Measurements from ENCODE around the gene TMPRSS4.
"Not testable (repeated sequence)": the region's sequence is repeated elsewhere in the genome, so short reads cannot be mapped to it uniquely, and the experiment has no call there.

Gene TMPRSS4

DNA sequence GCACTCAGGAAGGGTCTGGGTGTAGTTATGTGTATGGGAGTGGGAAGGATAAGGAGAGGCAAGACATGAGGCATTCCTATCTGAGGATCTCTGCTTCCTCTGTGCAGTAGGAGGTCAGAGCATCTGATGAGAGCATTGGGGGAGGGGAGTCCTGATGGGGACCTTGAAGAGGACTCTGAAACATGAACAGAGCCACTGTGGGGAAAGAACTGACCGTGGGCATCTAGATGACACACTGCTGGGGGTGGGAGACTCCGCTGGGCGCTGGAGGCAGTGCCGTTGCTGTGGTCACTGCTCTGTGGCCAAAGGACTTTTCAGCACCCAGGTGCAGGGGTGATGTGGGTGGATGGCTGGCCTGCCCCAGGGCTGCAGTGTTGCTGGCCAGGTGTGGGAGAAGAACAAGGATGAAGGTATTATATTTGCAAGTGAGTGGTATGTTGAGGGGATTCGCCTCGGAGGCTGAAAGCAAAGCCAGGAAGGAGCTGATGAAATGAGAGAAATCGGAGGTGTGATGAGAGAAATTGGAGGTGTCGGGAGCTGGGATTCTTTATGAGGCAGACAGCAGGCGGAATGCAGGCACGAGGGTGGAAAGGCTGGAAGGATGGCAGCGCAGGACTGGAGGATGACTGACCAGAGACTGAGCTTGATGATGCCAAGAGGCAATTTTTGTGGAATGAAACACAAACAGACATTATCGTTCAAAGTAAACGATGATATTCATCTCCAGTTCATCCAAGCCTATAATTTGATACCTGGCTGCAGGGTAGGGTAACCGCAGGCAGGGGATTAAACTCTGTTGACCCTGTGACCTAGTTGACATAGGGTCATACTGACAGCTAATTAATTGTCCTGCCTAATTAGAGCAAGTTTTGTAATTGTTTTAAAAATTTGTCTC is 19.4 kb upstream of the TMPRSS4 start:
- DNase-seq, result no peak

DNA sequence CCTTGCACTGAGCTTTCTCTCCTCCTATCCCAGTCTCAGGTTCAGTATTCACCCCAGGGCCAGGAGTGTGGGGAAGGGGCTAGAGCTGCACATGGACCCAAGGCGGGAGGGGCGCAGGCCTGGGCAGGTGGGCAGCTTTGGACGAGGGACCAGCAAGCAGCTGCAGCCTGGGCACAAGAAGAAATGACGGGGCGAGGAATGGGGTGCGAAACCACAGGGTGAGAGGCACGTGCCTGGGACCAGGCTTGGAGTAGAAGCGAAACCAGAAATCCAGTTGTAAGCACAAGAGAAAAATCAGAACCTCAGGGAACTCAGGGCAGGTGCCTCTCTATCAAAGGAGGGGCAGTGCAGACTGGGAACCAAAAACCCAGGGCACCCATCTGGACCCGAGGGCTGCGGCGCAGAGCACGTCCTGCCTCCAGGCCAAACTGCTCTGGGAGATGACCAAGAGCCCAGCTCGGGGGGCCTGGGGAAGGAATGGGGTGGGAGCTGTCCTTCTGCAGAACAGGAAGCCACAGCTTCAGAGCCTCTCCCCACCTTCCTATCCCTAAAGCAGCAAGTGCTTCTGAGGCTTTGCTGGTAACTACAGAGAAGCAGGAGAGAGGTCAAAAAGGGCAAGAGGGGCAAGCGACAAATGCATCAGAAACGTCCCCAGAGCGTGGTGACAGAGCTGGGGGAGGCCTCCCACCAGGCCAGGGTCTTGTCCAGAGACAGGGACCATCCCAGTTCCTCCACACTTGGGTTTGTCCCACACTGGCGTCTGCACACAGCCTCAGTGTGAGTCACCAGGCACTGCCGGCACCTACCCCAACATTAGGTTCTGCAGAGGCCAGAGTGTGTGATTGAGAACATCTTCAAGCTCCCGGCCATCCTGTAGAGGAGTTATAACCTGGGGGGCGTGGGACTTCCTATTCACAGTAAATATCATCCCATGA is 18.3 kb upstream of the TMPRSS4 start:
- DNase-seq, result no peak

- no peak for DNase-seq
Measured at GRCh38 chr11:118059246-118059940, 17.5 kb upstream of the TMPRSS4 start.

- DNase-seq, result no peak
Measured at GRCh38 chr11:118060081-118060661, 16.7 kb upstream of the TMPRSS4 start.

DNA sequence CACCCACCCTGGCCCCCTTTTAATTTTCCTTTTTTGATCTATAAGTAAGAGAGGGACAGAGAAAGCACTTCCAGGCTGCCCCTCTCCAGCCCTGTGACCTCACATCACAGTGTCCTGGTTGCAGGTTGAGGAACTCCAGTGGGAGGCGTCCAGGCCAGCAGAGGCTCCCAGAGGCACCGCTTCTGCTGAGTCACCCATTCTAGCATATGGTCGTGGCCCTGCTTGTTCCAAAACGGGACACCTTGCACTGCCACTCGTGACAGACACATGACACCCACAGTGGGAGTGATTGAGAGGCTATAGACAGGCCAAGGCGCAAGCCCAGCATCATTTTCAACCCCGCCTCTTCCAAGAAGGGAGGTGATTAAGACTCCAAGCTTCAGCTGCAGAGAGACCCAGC is 16.0 kb upstream of the TMPRSS4 start:
- no peak for DNase-seq

GRCh38 chr11:118061586-118062125 is 15.2 kb upstream of the TMPRSS4 start:
- DNase-seq, result no peak

- DNase-seq, result not testable (repeated sequence)
Measured at GRCh38 chr11:118062181-118062580, 14.7 kb upstream of the TMPRSS4 start.

DNA sequence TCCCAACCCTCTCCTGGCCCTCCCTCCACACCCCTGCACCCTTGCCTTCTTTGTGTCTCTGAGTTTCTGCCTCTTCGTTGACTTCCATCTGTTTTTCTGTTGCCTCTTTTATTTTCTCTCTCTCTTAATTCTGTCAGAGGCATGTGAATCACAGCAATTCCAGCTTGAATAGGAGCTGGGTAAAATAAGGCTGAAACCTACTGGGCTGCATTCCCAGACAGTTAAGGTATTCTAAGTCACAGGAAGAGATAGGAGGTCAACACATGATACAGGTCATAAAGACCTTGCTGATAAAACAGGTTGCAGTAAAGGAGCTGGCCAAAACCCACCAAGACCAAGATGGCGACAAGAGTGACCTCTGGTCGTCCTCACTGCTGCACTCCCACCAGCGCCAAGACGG is 14.2 kb upstream of the TMPRSS4 start:
- DNase-seq, result not testable (repeated sequence)

DNA sequence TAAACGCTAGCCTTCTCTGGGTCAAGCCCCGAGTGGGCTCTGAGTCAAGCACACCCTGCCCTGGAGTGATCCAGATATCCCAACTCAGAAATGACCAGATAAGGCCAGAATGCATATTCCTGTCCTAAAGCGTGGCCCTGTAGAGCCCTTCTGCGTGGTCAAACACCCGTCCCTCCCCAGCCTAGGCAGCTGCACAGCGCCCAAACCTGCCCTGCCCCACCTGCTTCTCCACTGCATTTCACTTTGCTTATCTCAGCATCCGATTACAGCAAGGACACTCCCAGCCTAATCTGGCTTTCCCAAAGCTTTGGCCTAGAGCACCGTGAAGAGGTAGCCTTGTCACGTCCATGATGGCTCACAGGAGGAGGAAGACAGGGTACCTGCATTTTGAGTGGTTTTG is 11.9 kb upstream of the TMPRSS4 start:
- no peak for DNase-seq

DNA sequence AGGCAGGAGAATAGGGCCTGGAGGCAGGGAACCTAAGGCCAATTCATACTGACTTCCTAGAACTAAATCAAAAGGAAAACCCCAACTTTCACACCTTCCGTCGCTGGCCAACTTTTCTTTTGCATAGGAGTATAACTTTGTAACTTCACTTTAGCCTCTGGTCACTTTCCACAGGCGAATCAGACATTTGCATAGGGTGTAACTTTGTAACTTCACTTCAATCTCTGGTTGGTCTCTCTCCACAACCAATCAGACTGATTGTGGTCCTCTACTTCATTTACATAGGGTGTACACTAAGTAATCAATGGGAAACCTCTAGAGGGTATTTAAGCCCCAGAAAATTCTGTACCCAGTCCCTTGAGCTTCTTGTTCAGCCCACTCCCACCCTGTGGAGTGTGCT is 11.5 kb upstream of the TMPRSS4 start:
- DNase-seq, result no peak

DNA sequence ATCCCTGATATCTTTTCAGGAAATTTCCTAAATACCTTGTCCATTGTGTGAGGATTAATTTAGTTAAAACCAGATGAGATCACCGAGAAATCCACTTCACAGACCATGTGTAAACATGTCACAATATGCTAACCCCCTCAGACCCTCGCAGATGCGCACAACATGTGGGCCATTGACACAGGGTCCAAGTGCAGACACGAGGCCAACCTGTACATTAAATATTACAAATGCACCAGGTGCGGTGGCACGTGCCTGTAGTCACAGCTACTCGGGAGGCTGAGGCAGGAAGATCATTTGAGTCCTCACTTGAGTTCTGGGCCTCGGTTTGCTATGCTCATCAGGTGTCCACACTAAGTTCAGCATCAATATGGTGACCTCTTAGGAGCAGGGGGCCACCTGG is 9.9 kb upstream of the TMPRSS4 start:
- no peak for DNase-seq

GRCh38 chr11:118068206-118068944 is 8.5 kb upstream of the TMPRSS4 start:
- DNase-seq, result no peak

DNA sequence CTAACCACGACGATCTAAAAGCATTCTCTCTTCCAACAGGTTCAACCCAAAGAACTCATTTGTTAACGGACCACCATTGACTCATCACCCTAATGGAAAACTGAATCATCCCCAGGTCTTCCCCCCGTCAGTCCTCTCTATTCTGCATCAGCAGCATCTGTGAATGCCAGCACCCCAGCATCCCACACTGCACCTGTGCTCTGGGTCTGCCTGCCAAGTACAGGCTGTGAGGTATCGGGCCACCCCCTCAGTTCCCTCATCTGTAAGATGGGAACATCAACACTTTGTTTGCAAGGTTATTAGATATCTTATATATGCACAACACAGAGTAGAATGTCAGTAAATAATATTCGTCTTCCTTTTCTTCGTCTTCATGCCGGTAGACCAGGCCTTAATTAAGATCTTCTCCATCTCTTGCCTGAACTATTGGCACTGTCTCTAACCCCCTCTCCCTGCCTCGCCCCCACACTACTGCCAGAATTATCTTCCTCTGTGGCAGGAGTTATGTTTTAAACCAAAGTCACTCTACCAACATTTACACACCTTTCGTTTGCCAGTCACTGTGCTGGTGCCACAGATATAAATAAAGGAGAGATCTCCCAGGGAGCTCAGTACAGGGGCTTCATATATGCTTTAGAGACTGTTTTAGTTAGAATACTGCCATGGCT is 7.8 kb upstream of the TMPRSS4 start:
- no peak for DNase-seq

- no peak for DNase-seq
Measured at GRCh38 chr11:118071416-118072030, 5.4 kb upstream of the TMPRSS4 start.

GRCh38 chr11:118073554-118073953 is 3.3 kb upstream of the TMPRSS4 start:
- DNase-seq, result no peak

DNA sequence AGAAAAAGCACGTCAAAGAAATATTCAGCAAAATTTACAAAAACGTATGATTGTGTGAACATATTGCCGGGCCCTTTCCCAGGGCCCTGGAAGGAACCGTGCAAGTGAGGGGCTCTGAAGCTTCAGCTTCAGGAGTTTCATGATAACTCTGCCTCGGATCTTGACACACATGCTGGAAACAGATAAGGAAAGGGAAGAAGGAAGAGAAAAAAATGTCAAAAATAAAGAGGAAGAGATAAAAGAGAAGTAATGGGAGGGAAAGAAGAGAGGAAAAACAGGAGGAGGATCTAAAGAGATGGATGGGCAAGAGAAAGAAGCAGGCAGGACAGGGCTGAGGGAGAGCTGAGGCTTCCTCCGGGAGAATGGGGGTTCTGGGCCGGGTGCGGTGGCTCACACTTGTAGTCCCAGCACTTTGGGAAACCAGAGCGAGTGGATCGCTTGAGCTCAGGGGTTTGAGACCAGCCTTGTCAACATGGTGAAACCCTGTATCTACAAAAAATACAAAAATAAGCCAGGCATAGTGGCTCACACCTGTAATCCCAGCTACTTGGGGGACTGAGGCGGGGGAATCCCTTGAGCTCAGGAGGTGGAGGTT is 2.7 kb upstream of the TMPRSS4 start:
- no peak for DNase-seq

- DNase-seq, result no peak
Measured at GRCh38 chr11:118074785-118075184, 2.1 kb upstream of the TMPRSS4 start.

- DNase-seq, result no peak
Measured at GRCh38 chr11:118078911-118079411, 2.1 kb downstream of the TMPRSS4 start.

DNA sequence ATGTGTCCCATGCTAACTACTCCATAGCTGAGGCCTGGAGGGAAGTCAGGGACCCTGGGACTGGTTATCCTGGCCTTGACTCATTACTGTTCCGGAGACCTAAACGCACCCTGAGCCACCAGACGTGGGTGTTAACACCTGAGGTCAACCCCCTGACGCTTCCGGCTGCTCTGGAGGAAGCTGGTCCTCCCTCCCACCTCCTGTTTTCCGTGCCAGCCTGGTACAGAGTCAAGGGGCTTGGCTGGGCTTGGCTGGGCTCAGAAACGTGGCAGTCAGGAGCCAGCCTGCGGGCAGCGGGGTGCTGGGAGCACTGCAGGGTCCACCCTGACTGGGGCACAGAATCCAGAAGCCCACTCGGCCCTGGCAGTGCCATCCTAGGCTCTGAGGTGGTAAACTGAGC is 2.6 kb downstream of the TMPRSS4 start:
- no peak for DNase-seq

DNA sequence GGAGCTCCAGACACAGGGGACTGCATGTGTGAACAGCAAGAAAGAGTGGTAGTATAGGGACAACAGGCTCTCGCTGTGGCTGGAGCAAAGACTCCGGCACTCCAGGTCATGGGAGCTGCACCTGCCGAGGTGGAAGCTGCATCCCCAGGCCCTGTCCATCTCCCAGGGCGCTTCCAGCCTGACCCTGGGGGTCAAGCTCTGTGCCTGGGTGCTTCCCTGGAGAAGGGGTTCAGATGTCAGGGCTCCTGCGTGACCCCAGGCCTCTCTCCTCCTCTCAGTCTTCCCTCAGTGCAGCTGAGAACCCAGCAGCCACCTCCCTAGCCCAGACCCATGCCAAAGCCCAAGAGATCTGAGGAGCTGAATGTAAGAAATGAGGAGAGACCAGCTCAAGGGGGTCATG is 3.4 kb downstream of the TMPRSS4 start:
- no peak for DNase-seq
